IPS-NIHi7 (cell line): ENCODE results near the gene AAMP.
"Not testable (repeated sequence)": the region's sequence is repeated elsewhere in the genome, so short reads cannot be mapped to it uniquely, and the experiment has no call there.

Experiments
- DNase-seq: peaks from one replicate; pipeline ENCODE4 v3.0.0; 2012; ENCODE audit warnings: mixed read lengths; ENCODE audit errors: extremely low spot score

The AAMP gene

GRCh38 chr2:218269900-218270720 is at the start of gene AAMP, which contains the start of gene PNKD:
AAMP (minus strand) TSS chr2:218270137; CDS start chr2:218270086, 51 bp downstream.
PNKD (plus strand) TSS chr2:218270519; CDS start chr2:218270536, 17 bp downstream.
- DNase-seq: peak; percentile 99

- no peak for DNase-seq
These were observed 48.3 kb upstream of the AAMP start for GRCh38 chr2:218318241-218318640.

- DNase-seq: no peak
These were observed 47.9 kb upstream of the AAMP start for GRCh38 chr2:218317835-218318234.

- no peak for DNase-seq
These were observed 47.3 kb upstream of the AAMP start for GRCh38 chr2:218317303-218317630.

- DNase-seq: no peak
These were observed 45.5 kb upstream of the AAMP start for GRCh38 chr2:218315397-218315796.

- DNase-seq: not testable (repeated sequence)
These were observed 44.8 kb upstream of the AAMP start for GRCh38 chr2:218314764-218315163.

- no peak for DNase-seq
These were observed 43.4 kb upstream of the AAMP start for GRCh38 chr2:218313356-218313755.

GRCh38 chr2:218312267-218312756 is 42.4 kb upstream of the AAMP start:
- no peak for DNase-seq

GRCh38 chr2:218311541-218312266 is 41.8 kb upstream of the AAMP start:
- DNase-seq: not testable (repeated sequence)

- DNase-seq: no peak
These were observed 41.1 kb upstream of the AAMP start for GRCh38 chr2:218310853-218311540.

GRCh38 chr2:218307415-218308090 is 37.6 kb upstream of the AAMP start:
- DNase-seq: no peak

GRCh38 chr2:218306184-218306920 is 36.4 kb upstream of the AAMP start:
- DNase-seq: no peak

- no peak for DNase-seq
These were observed 35.4 kb upstream of the AAMP start for GRCh38 chr2:218305383-218305782.

GRCh38 chr2:218301176-218301819 is 31.4 kb upstream of the AAMP start:
- peak; percentile 77 for DNase-seq

- no peak for DNase-seq
These were observed 30.2 kb upstream of the AAMP start for GRCh38 chr2:218300141-218300540.

GRCh38 chr2:218298314-218298875 is 28.5 kb upstream of the AAMP start:
- DNase-seq: no peak

- no peak for DNase-seq
These were observed 26.9 kb upstream of the AAMP start for GRCh38 chr2:218296847-218297246.

- no peak for DNase-seq
These were observed 26.3 kb upstream of the AAMP start for GRCh38 chr2:218296200-218296599.

GRCh38 chr2:218295029-218295428 is 25.1 kb upstream of the AAMP start:
- no peak for DNase-seq

GRCh38 chr2:218294430-218295022 is 24.6 kb upstream of the AAMP start:
- DNase-seq: no peak
